ENCODE results near the gene HNRNPA3. TPM values are rescaled to one million over a fixed set of nuclear protein-coding genes. Genes with fewer than 3 reads are reported as not detected.

HNRNPA3 gene
- total and polyA plus RNA-seq, 4 donors: 118 to 178 (median 144) TPM

Small RNA genes lying within 50 kb of the gene (microRNA-seq; reads per million reads assigned to microRNA genes)
- gene MIR3128: 0 reads per million in 2 donors

Other genes starting within 250 kb of the HNRNPA3 start
- gene NFE2L2, start 51.9 kb downstream of the HNRNPA3 start, total RNA-seq: 100 to 1,000 TPM; 101 to 131 TPM
- 100 to 1,000 TPM in 1 of 2 donors, 10 to 100 TPM in 1; 83.4 to 103 TPM for gene NFE2L2, start 51.9 kb downstream of the HNRNPA3 start, polyA plus RNA-seq
- gene AGPS, start 180.0 kb downstream of the HNRNPA3 start, total RNA-seq: 10 to 100 TPM; 25.1 to 35.8 TPM
- 1 to 10 TPM; 5.3 to 6.9 TPM for gene AGPS, start 180.0 kb downstream of the HNRNPA3 start, polyA plus RNA-seq